ENCODE results near the gene LAMB4. TPM values are rescaled to one million over a fixed set of nuclear protein-coding genes. Genes with fewer than 3 reads are reported as not detected.
"Not testable (repeated sequence)": the region's sequence is repeated elsewhere in the genome, so short reads cannot be mapped to it uniquely, and the experiment has no call there.

LAMB4 gene
- polyA plus RNA-seq, 1 donor, result 4.3 TPM

- no peak for DNase-seq
These were observed 81.7 kb downstream of the LAMB4 start for GRCh38 chr7:108048422-108048821.

GRCh38 chr7:108046952-108047506, 83.1 kb downstream of the LAMB4 start:
- DNase-seq, result no peak

- no peak for DNase-seq
These were observed 84.5 kb downstream of the LAMB4 start for GRCh38 chr7:108045669-108046068.

- DNase-seq, result no peak
These were observed 85.0 kb downstream of the LAMB4 start for GRCh38 chr7:108045154-108045553.

- no peak for DNase-seq
These were observed 85.8 kb downstream of the LAMB4 start for GRCh38 chr7:108044345-108044744.

GRCh38 chr7:108038986-108039385, 91.2 kb downstream of the LAMB4 start:
- no peak for DNase-seq

GRCh38 chr7:108037741-108038140, 92.4 kb downstream of the LAMB4 start:
- DNase-seq, result no peak

GRCh38 chr7:108037140-108037539, 93.0 kb downstream of the LAMB4 start:
- DNase-seq, result no peak

GRCh38 chr7:108034586-108034985, 95.6 kb downstream of the LAMB4 start:
- no peak for DNase-seq

GRCh38 chr7:108033776-108034497, 96.2 kb downstream of the LAMB4 start:
- no peak for DNase-seq

- not testable (repeated sequence) for DNase-seq
These were observed 96.9 kb downstream of the LAMB4 start for GRCh38 chr7:108033309-108033708.

GRCh38 chr7:108030516-108030915, 99.6 kb downstream of the LAMB4 start:
- no peak for DNase-seq

- DNase-seq, result no peak
These were observed 101.1 kb downstream of the LAMB4 start for GRCh38 chr7:108029034-108029433.

- DNase-seq, result no peak
These were observed 102.0 kb downstream of the LAMB4 start for GRCh38 chr7:108028111-108028510.

GRCh38 chr7:108027239-108027638, 102.9 kb downstream of the LAMB4 start:
- DNase-seq, result no peak

- no peak for DNase-seq
These were observed 103.5 kb downstream of the LAMB4 start for GRCh38 chr7:108026647-108027046.

- DNase-seq, result no peak
These were observed 104.0 kb downstream of the LAMB4 start for GRCh38 chr7:108026116-108026515.

GRCh38 chr7:108024538-108024937, 105.6 kb downstream of the LAMB4 start:
- no peak for DNase-seq

- DNase-seq, result no peak
These were observed 109.6 kb downstream of the LAMB4 start for GRCh38 chr7:108020585-108020984.

GRCh38 chr7:108018668-108019067, 111.5 kb downstream of the LAMB4 start:
- no peak for DNase-seq

- no peak for DNase-seq
These were observed 112.4 kb downstream of the LAMB4 start for GRCh38 chr7:108017776-108018151.

GRCh38 chr7:108016841-108017775, 113.1 kb downstream of the LAMB4 start:
- no peak for DNase-seq

GRCh38 chr7:108015740-108016139, 114.4 kb downstream of the LAMB4 start:
- no peak for DNase-seq

Data from left kidney (tissue), 2 donors.